H1 (cell line): ENCODE data around the gene SLC66A3. TPM values are rescaled to one million over a fixed set of nuclear protein-coding genes. Genes with fewer than 3 reads are reported as not detected.

Experiments used
- CTCF ChIA-PET: fragments of 300-600 bp; sonication (Branson Sonifier 250); formaldehyde crosslinking; loops from one replicate; lab custom pipeline; 2021; ENCODE audit not compliant: partially characterized antibody; lab: Charles Lee
- POLR2A ChIA-PET: fragments of 300-600 bp; sonication (Branson Sonifier 250); formaldehyde crosslinking; loops from one replicate; lab custom pipeline; 2021; ENCODE audit warnings: inconsistent platforms; ENCODE audit not compliant: partially characterized antibody; lab: Charles Lee
- DNase-seq, 2 experiments: peaks; one replicate each; pipeline versions ENCODE4 v3.0.0 to v3.0.0-alpha.2; 2010 to 2022; ENCODE audit warnings: low spot score in 2 of 2, low read depth in 1 of 2, mixed read lengths in 1 of 2
- FAIRE-seq: peaks from 2 replicates; lab custom pipeline; 2011; peaks lifted over from hg19 to GRCh38; lab: Jason Lieb, UNC
- H2AFZ ChIP-seq: 2 replicates; pipeline ENCODE4 v1.8.1; 2012; ENCODE audit warnings: low read length, inconsistent platforms
- H2AK5ac ChIP-seq: 2 replicates; pipeline ENCODE4 v1.6.1; 2013; ENCODE audit warnings: low read depth, low read length
- H2BK120ac ChIP-seq: replicated peaks from 2 replicates; pipeline ENCODE3; 2013; ENCODE audit warnings: low read depth, low read length, inconsistent platforms
- H2BK12ac ChIP-seq: 2 replicates; pipeline ENCODE4 v1.6.1; 2013; ENCODE audit warnings: low read depth, low read length
- H2BK15ac ChIP-seq: 2 replicates; pipeline ENCODE4 v1.6.1; 2013; ENCODE audit warnings: low read length
- H2BK20ac ChIP-seq: 2 replicates; pipeline ENCODE4 v1.6.1; 2013; ENCODE audit warnings: low read length
- H2BK5ac ChIP-seq: 2 replicates; pipeline ENCODE4 v1.6.1; 2013; ENCODE audit warnings: low read depth, low read length
- H3K14ac ChIP-seq: 2 replicates; pipeline ENCODE4 v1.6.1; 2013; ENCODE audit warnings: inconsistent platforms; ENCODE audit not compliant: insufficient read length
- H3K18ac ChIP-seq: 2 replicates; pipeline ENCODE4 v1.6.1; 2013; ENCODE audit warnings: low read length; ENCODE audit errors: extremely low read depth
- H3K23ac ChIP-seq: 2 replicates; pipeline ENCODE4 v1.6.1; 2013; ENCODE audit warnings: inconsistent platforms; ENCODE audit not compliant: insufficient read length
- H3K23me2 ChIP-seq: 2 replicates; pipeline ENCODE4 v1.6.1; 2013; ENCODE audit warnings: low read depth, low read length
- H3K27ac ChIP-seq: 2 replicates; pipeline ENCODE4 v1.6.1; 2011; ENCODE audit warnings: low read depth, low read length, inconsistent platforms
- H3K27me3 ChIP-seq, 4 experiments: replicated peaks in 1 of 4; 1 replicate in 1 of 4; 2 replicates in 3 of 4; pipeline versions ENCODE4 v1.6.1 to v1.8.1; 2011 to 2013; ENCODE audit warnings: low read length in 3 of 4, mild to moderate bottlenecking in 3 of 4, inconsistent platforms in 2 of 4, mixed read lengths in 2 of 4, moderate library complexity in 1 of 4; ENCODE audit not compliant: control insufficient read depth in 3 of 4, insufficient read depth in 3 of 4; ENCODE audit errors: extremely low read depth in 1 of 4
- H3K36me3 ChIP-seq, 4 experiments: 2 replicates each; pipeline versions ENCODE4 v1.6.1 to v1.8.1; 2011 to 2013; ENCODE audit warnings: mild to moderate bottlenecking in 4 of 4, low read length in 3 of 4, moderate library complexity in 2 of 4, control low read depth in 1 of 4, inconsistent platforms in 1 of 4; ENCODE audit not compliant: insufficient read depth in 4 of 4, control insufficient read depth in 2 of 4
- H3K4ac ChIP-seq: replicated peaks from 2 replicates; pipeline ENCODE3; 2013; ENCODE audit warnings: low read length, low read depth, mixed read lengths, inconsistent platforms; ENCODE audit not compliant: insufficient read length
- H3K4me1 ChIP-seq, 4 experiments: replicated peaks in 1 of 4; 1 replicate in 1 of 4; 2 replicates in 3 of 4; pipeline versions ENCODE4 v1.6.1 to v1.8.1; 2011 to 2013; ENCODE audit warnings: low read length in 3 of 4, inconsistent platforms in 2 of 4, mixed read lengths in 1 of 4; ENCODE audit not compliant: insufficient read depth in 4 of 4, control insufficient read depth in 3 of 4
- H3K4me2 ChIP-seq, 2 experiments: 2 replicates each; pipeline versions ENCODE4 v1.6.1 to v1.8.1; 2011 to 2013; ENCODE audit warnings: low read depth in 2 of 2, low read length in 2 of 2, control low read depth in 1 of 2, inconsistent platforms in 1 of 2, mild to moderate bottlenecking in 1 of 2; ENCODE audit not compliant: insufficient read depth in 1 of 2
- H3K4me3 ChIP-seq, 4 experiments: fragments of 200-600, 300-600 bp in 1 of 4; sonication (generic), shearing (Covaris generic), sonication (Bioruptor Twin) in 1 of 4; 2 replicates each; pipeline versions ENCODE4 v1.5.1 to v1.8.1; 2011 to 2016; ENCODE audit warnings: low read length in 4 of 4, low read depth in 3 of 4, control low read depth in 2 of 4, inconsistent platforms in 2 of 4, mild to moderate bottlenecking in 2 of 4, mixed read lengths in 1 of 4, moderate library complexity in 1 of 4; ENCODE audit not compliant: insufficient read depth in 2 of 4; ENCODE audit errors: extremely low read depth in 1 of 4
- H3K56ac ChIP-seq: replicated peaks from 2 replicates; pipeline ENCODE3; 2013; ENCODE audit warnings: low read depth, mild to moderate bottlenecking, mixed read lengths, low read length, inconsistent platforms; ENCODE audit not compliant: insufficient read length
- H3K79me1 ChIP-seq: 2 replicates; pipeline ENCODE4 v1.6.1; 2013; ENCODE audit warnings: low read depth, low read length, control low read depth
- H3K79me2 ChIP-seq, 2 experiments: 2 replicates each; pipeline versions ENCODE4 v1.6.1 to v1.8.1; 2012 to 2013; ENCODE audit warnings: low read length in 2 of 2, mild to moderate bottlenecking in 2 of 2, inconsistent platforms in 1 of 2; ENCODE audit not compliant: insufficient read depth in 2 of 2, control insufficient read depth in 1 of 2
- H3K9ac ChIP-seq, 4 experiments: replicated peaks in 1 of 4; 1 replicate in 1 of 4; 2 replicates in 3 of 4; pipeline versions ENCODE4 v1.6.1 to v1.8.1; 2011 to 2013; ENCODE audit warnings: low read depth in 3 of 4, low read length in 3 of 4, control low read depth in 2 of 4, mild to moderate bottlenecking in 2 of 4, moderate library complexity in 2 of 4, inconsistent platforms in 1 of 4; ENCODE audit errors: extremely low read depth in 1 of 4
- H3K9me3 ChIP-seq, 2 experiments: 2 replicates each; pipeline versions ENCODE4 v1.6.1 to v1.8.1; 2012 to 2013; ENCODE audit warnings: mild to moderate bottlenecking in 2 of 2, moderate library complexity in 2 of 2, control low read depth in 1 of 2, inconsistent platforms in 1 of 2, low read depth in 1 of 2, low read length in 1 of 2, mixed read lengths in 1 of 2; ENCODE audit not compliant: insufficient read depth in 2 of 2
- H4K20me1 ChIP-seq, 2 experiments: replicated peaks in 1 of 2; 2 replicates each; pipeline versions ENCODE3 to v1.8.1; 2011 to 2013; ENCODE audit warnings: inconsistent platforms in 2 of 2, low read length in 2 of 2, mild to moderate bottlenecking in 1 of 2; ENCODE audit not compliant: insufficient read depth in 2 of 2, control insufficient read depth in 1 of 2
- H4K5ac ChIP-seq: 2 replicates; pipeline ENCODE4 v1.6.1; 2013; ENCODE audit warnings: low read length, low read depth, mixed read lengths, inconsistent platforms; ENCODE audit not compliant: insufficient read length
- H4K8ac ChIP-seq: 2 replicates; pipeline ENCODE4 v1.8.0; 2013; ENCODE audit warnings: mild to moderate bottlenecking, moderate library complexity, low read length, inconsistent platforms; ENCODE audit not compliant: insufficient read depth; ENCODE audit errors: extremely low read depth
- H4K91ac ChIP-seq: replicated peaks from 2 replicates; pipeline ENCODE3; 2013; ENCODE audit warnings: low read length, mixed read lengths, inconsistent platforms; ENCODE audit not compliant: insufficient read length
- CBX5 ChIP-seq: fragments of 300-800, 300-1000 bp; sonication (generic); IDR thresholded peaks from 2 replicates; pipeline ENCODE4 v1.7.1; 2016; ENCODE audit warnings: antibody characterized with exemption, low read length, low read depth
- FOSL1 ChIP-seq: IDR thresholded peaks from 2 replicates; pipeline ENCODE4 v1.6.1; 2011; ENCODE audit warnings: mild to moderate bottlenecking, low read depth, low read length, moderate library complexity; ENCODE audit not compliant: insufficient read depth
- HDAC6 ChIP-seq: IDR thresholded peaks from one replicate; pipeline ENCODE4 v1.7.1; 2012; ENCODE audit warnings: low read depth, mild to moderate bottlenecking, inconsistent platforms, low read length, moderate library complexity
- KDM4A ChIP-seq: IDR thresholded peaks from one replicate; pipeline ENCODE4 v1.7.1; 2012; ENCODE audit warnings: low read depth, mild to moderate bottlenecking, moderate library complexity, low read length, inconsistent platforms; ENCODE audit not compliant: severe bottlenecking
- MAFK ChIP-seq: IDR thresholded peaks from 2 replicates; pipeline ENCODE4 v1.6.1; 2012; ENCODE audit warnings: low read depth, mild to moderate bottlenecking, improper control_type of control experiment, low read length
- NANOG ChIP-seq: IDR thresholded peaks from 2 replicates; pipeline ENCODE4 v1.6.1; 2011; ENCODE audit warnings: low read length, low read depth, mild to moderate bottlenecking, inconsistent platforms; ENCODE audit not compliant: insufficient read depth, poor library complexity, severe bottlenecking
- POU5F1 ChIP-seq: IDR thresholded peaks from 2 replicates; pipeline ENCODE4 v1.6.1; 2011; ENCODE audit warnings: low read depth, mild to moderate bottlenecking, low read length, moderate library complexity
- RAD21 ChIP-seq, 2 experiments: IDR thresholded peaks in 1 of 2; conservative IDR thresholded peaks in 1 of 2; 2 replicates each; pipeline ENCODE4 v1.6.1; 2011; ENCODE audit warnings: low read depth in 2 of 2, low read length in 2 of 2, improper control_type of control experiment in 1 of 2, inconsistent platforms in 1 of 2, mild to moderate bottlenecking in 1 of 2, moderate library complexity in 1 of 2
- RNF2 ChIP-seq: fragments of 200-900, 300-1000 bp; sonication (generic); IDR thresholded peaks from 2 replicates; pipeline ENCODE4 v1.7.1; 2016; ENCODE audit warnings: borderline replicate concordance, low read depth, mild to moderate bottlenecking, antibody characterized with exemption, low read length; ENCODE audit not compliant: poor library complexity, severe bottlenecking; ENCODE audit errors: missing control alignments
- TAF7 ChIP-seq: optimal IDR thresholded peaks from 2 replicates; pipeline ENCODE3; 2011; ENCODE audit warnings: low read depth, mild to moderate bottlenecking, inconsistent platforms, low read length, moderate library complexity, borderline replicate concordance
- TBP ChIP-seq: IDR thresholded peaks from 2 replicates; pipeline ENCODE4 v1.6.1; 2011; ENCODE audit warnings: low read depth, low read length, improper control_type of control experiment
- WGBS, 2 experiments: shearing (Covaris generic) in 1 of 2; methylation state at CpG; one replicate each; pipeline versions ENCODE4 v1.1.6 to v1.1.7; 2013 to 2015; ENCODE audit warnings: low lambda C conversion rate in 2 of 2, mixed read lengths in 2 of 2, inconsistent platforms in 1 of 2, low coverage in 1 of 2, missing lambda C conversion rate in 1 of 2; ENCODE audit not compliant: insufficient replicate concordance in 2 of 2, insufficient coverage in 1 of 2, insufficient read length in 1 of 2; ENCODE audit errors: extremely low coverage in 1 of 2, missing lambda C conversion rate in 1 of 2; 5-methylcytosine and 5-hydroxymethylcytosine counted together
- polyA plus RNA-seq, 7 experiments: library from polyadenylated mRNA; depleted of rRNA in 3 of 7; stranded (reverse) in 5 of 7; unstranded in 2 of 7; fragments of >200 nt in 5 of 7; fragments of 200-250 nt in 2 of 7; gene quantifications; 1 replicate in 5 of 7; 2 replicates in 1 of 7; 4 replicates in 1 of 7; pipeline versions ENCODE4 v1.2.1 to v1.2.3, GENCODE V29; 2011 to 2013; ENCODE audit warnings: missing spikeins in 2 of 7, mixed read lengths in 2 of 7
- total RNA-seq: library from RNA; stranded (reverse); fragmentation: NEBNext Ultra II Directional; extraction: Animal tissue kit (Norgen Biotek cat#: 25700); gene quantifications from 2 replicates; pipeline ENCODE4 v1.2.1, GENCODE V29; 2021
- TF ChIP-seq, protein P1 (sequence below): IDR thresholded peaks from 2 replicates; pipeline ENCODE4 v1.6.1; 2012; ENCODE audit warnings: inconsistent platforms

The SLC66A3 gene
- total and polyA plus RNA-seq, 2 of the 8 experiments (the other 6 are each of a cell fraction or from before 2014, with no cell fraction given) = 8.7 to 27.8 TPM

DNA sequence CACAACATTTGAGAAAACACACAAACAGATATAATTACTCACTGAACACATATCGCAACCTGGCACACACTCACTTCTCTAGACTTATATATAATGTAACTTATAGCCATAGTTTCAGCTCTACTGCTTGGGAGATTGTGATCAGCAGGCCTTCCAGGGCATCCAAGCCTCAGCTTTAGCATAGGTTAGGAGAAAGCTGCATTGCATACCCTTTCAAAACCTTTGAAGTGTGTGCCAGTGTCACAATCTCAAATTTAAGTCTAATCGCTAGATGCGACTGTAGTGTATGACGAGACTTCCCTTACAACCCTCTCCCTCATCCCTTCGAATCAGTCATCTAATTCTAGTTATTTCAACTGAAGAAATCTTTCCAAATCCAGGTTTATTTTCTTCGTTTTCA lies 30.9 kb downstream of the SLC66A3 start:
- Histone ChIP-seq H2BK12ac (no peak overlapping the region), H4K91ac (no peak overlapping the region), H2BK120ac (no peak overlapping the region), H2BK15ac (no peak overlapping the region), H2AFZ (no peak overlapping the region), H2BK20ac (no peak overlapping the region), H4K20me1 (no peaks in the 10 kb centered on the region), H3K56ac (no peak overlapping the region), H3K79me1 (no peaks in the 10 kb centered on the region), H3K4me3 (no peak overlapping the region), H3K14ac (no peak overlapping the region), H3K4ac (no peak overlapping the region), H3K27ac (no peak overlapping the region), H4K5ac (no peak overlapping the region), H3K9me3 (no peaks in the 10 kb centered on the region), H3K4me1 (no peaks in the 10 kb centered on the region; a peak in 1 of 7 replicates), H4K8ac (no peak overlapping the region), H3K18ac (no peak overlapping the region), H3K23me2 (no peaks in the 10 kb centered on the region; the same call in 1 of the 2 replicates), H3K36me3 (peaks cover 0 to 10% (median 0%) of the 10 kb centered on the region in 4 experiments; a peak in 2 of 8 replicates), H3K23ac (no peak overlapping the region), H2BK5ac (no peak overlapping the region), H3K4me2 (no peak overlapping the region), H3K9ac (no peak overlapping the region), H3K27me3 (no peaks in the 10 kb centered on the region), H2AK5ac (no peak overlapping the region), H3K79me2 (no peaks in the 10 kb centered on the region)
- ChIA-PET CTCF (interaction anchor here (1.1 kb wide), 1 partner anchor 18 kb away, joined by 3 read pairs; no protein-coding TSS in a partner anchor), POLR2A (no interaction called here)
- FAIRE-seq = no peak
- 87% methylated on average over 6 of the region's 6 CpGs; no CpG with 5 or more reads in 1 of the 2 experiments for WGBS, 2 experiments
- no peak for DNase-seq
- TF ChIP-seq MAFK = no peak
- TF ChIP-seq RAD21 (IDR thresholded peaks at IDR 0.05 in 1 of 2, conservative IDR thresholded peaks at IDR 0.05 in 1 of 2; ENCODE audit: low read depth in 2 of 2, low read length in 2 of 2) = no peak
- TF ChIP-seq HDAC6 = no peak
- TF ChIP-seq POU5F1 = no peak
- no peak for TF ChIP-seq CBX5
- TF ChIP-seq NANOG = no peak
- TF ChIP-seq TBP = no peak
- TF ChIP-seq FOSL1 = no peak
- TF ChIP-seq RNF2 = no peak
- no peak for TF ChIP-seq KDM4A
- TF ChIP-seq, protein P1, sequence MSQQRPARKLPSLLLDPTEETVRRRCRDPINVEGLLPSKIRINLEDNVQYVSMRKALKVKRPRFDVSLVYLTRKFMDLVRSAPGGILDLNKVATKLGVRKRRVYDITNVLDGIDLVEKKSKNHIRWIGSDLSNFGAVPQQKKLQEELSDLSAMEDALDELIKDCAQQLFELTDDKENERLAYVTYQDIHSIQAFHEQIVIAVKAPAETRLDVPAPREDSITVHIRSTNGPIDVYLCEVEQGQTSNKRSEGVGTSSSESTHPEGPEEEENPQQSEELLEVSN = no peak
- TF ChIP-seq TAF7 = no peak
